NOMO-1 treated with dmso at 0.1 percent for 144 hours (cell line): Measurements from ENCODE around the gene B3GAT3.
"Not testable (repeated sequence)": the region's sequence is repeated elsewhere in the genome, so short reads cannot be mapped to it uniquely, and the experiment has no call there.

Source experiments
- DNase-seq: peaks from one replicate; lab custom pipeline; 2025; ENCODE audit not compliant: unreplicated experiment; lab: John Stamatoyannopoulos, UW

B3GAT3 gene

GRCh38 chr11:62604460-62605120 is 17.2 kb downstream of the B3GAT3 start:
- no peak for DNase-seq

GRCh38 chr11:62603776-62604299 is 17.9 kb downstream of the B3GAT3 start:
- no peak for DNase-seq

GRCh38 chr11:62603072-62603408 is 18.7 kb downstream of the B3GAT3 start:
- DNase-seq = no peak

- peak; percentile 47 for DNase-seq
Observed at GRCh38 chr11:62602141-62603071, 19.4 kb downstream of the B3GAT3 start.

GRCh38 chr11:62601372-62602140 is 20.2 kb downstream of the B3GAT3 start, which contains the start of gene MTA2:
TSS of gene MTA2 (minus strand) at chr11:62601865. CDS start at chr11:62601450, 415 bp downstream.
- DNase-seq = peak; percentile 100

- DNase-seq = no peak
Observed at GRCh38 chr11:62601122-62601371, 20.7 kb downstream of the B3GAT3 start.

GRCh38 chr11:62600367-62601121 is 21.2 kb downstream of the B3GAT3 start:
- DNase-seq = no peak

- no peak for DNase-seq
Observed at GRCh38 chr11:62599901-62600300, 21.9 kb downstream of the B3GAT3 start.

GRCh38 chr11:62599069-62599696 is 22.6 kb downstream of the B3GAT3 start:
- peak; percentile 96 for DNase-seq

GRCh38 chr11:62595124-62595523 is 26.7 kb downstream of the B3GAT3 start:
- no peak for DNase-seq

- DNase-seq = peak; percentile 67
Observed at GRCh38 chr11:62593434-62594044, 28.2 kb downstream of the B3GAT3 start.

GRCh38 chr11:62592989-62593421 is 28.8 kb downstream of the B3GAT3 start:
- DNase-seq = no peak

- no peak for DNase-seq
Observed at GRCh38 chr11:62592146-62592815, 29.5 kb downstream of the B3GAT3 start.

GRCh38 chr11:62591448-62592145 is 30.2 kb downstream of the B3GAT3 start, which contains the start of gene TUT1:
TSS of gene TUT1 (minus strand) at chr11:62591523. CDS start at chr11:62591485, 38 bp downstream.
- peak; percentile 99 for DNase-seq

GRCh38 chr11:62588966-62589637 is 32.7 kb downstream of the B3GAT3 start:
- DNase-seq = no peak

- not testable (repeated sequence) for DNase-seq
Observed at GRCh38 chr11:62585356-62585755, 36.4 kb downstream of the B3GAT3 start.

- not testable (repeated sequence) for DNase-seq
Observed at GRCh38 chr11:62581735-62582134, 40.1 kb downstream of the B3GAT3 start.
